Panc1 (cell line): ENCODE measurements around the gene TEDC1.

Experiments used
- POLR2AphosphoS5 ChIP-seq: IDR thresholded peaks from 2 replicates; pipeline ENCODE4 v1.6.1; 2012; ENCODE audit warnings: mild to moderate bottlenecking, low read depth, low read length, moderate library complexity
- REST ChIP-seq, 2 experiments: IDR thresholded peaks; 2 replicates each; pipeline ENCODE4 v1.6.1; 2011 to 2012; ENCODE audit warnings: low read depth in 2 of 2, control low read depth in 1 of 2, low read length in 1 of 2, mild to moderate bottlenecking in 1 of 2, moderate library complexity in 1 of 2; ENCODE audit not compliant: insufficient read depth in 1 of 2
- SIN3A ChIP-seq: IDR thresholded peaks from 2 replicates; pipeline ENCODE4 v1.6.1; 2012; ENCODE audit warnings: low read depth, mild to moderate bottlenecking, low read length, moderate library complexity, borderline replicate concordance; ENCODE audit not compliant: insufficient read depth
- TCF7L2 ChIP-seq: IDR thresholded peaks from 2 replicates; pipeline ENCODE4 v1.6.1; 2011; ENCODE audit warnings: mild to moderate bottlenecking, low read depth, low read length, inconsistent platforms
- TF ChIP-seq, protein P1 (sequence below): fragments of 450-650 bp; IDR thresholded peaks from 2 replicates; pipeline ENCODE4 v1.5.1; 2017; ENCODE audit warnings: mild to moderate bottlenecking

DNA sequence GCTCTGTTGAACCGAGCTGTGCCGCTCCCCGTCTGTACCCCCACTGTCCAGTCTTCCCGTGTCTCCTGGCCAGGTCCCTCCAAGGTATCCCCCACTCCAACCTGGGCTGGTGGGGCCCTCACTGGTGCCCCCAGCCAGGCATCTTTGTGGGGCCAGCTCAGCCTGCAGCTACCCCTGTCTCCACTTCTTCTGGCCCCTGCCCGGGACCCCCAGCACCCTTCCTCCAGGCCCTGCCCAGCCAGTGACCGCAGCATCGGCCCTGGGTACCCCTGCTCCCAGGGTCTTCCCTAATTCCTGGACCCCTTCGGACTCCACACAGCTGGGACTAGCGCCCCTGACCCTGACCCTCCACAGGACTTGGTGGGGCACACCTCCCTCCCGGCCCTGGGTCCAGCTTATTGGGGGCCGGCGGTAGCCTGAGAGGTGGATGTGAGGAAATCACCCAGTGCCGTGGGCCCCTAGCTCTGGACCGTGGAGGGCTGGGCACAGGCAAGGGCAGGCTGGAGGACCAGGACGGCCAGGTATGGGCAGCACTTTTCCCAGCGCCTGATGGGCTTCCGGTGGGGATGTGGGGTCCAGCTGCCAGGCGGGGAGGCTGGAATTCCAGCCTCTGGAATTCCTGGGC is 8.4 kb upstream of the TEDC1 start:
- TF ChIP-seq, protein P1, sequence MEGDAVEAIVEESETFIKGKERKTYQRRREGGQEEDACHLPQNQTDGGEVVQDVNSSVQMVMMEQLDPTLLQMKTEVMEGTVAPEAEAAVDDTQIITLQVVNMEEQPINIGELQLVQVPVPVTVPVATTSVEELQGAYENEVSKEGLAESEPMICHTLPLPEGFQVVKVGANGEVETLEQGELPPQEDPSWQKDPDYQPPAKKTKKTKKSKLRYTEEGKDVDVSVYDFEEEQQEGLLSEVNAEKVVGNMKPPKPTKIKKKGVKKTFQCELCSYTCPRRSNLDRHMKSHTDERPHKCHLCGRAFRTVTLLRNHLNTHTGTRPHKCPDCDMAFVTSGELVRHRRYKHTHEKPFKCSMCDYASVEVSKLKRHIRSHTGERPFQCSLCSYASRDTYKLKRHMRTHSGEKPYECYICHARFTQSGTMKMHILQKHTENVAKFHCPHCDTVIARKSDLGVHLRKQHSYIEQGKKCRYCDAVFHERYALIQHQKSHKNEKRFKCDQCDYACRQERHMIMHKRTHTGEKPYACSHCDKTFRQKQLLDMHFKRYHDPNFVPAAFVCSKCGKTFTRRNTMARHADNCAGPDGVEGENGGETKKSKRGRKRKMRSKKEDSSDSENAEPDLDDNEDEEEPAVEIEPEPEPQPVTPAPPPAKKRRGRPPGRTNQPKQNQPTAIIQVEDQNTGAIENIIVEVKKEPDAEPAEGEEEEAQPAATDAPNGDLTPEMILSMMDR, result no peak
- no peak for TF ChIP-seq POLR2AphosphoS5
- TF ChIP-seq SIN3A, result no peak
- TF ChIP-seq REST (IDR thresholded peaks at IDR 0.05; ENCODE audit: insufficient read depth in 1 of 2, low read depth in 2 of 2, low read length in 1 of 2), result no peak
- no peak for TF ChIP-seq TCF7L2
